Breast epithelium (tissue), 3 donors: Measurements from ENCODE around the gene TOB1.

Experiments
- POLR2A ChIP-seq: fragments of 450-650 bp; IDR thresholded peaks from one replicate; pipeline ENCODE4 v1.6.1; 2016; ENCODE audit warnings: antibody characterized with exemption, mild to moderate bottlenecking, moderate library complexity
- POLR2AphosphoS5 ChIP-seq, 3 donors: sonication (generic); formaldehyde crosslinking; IDR thresholded peaks; one replicate each; pipeline ENCODE4 v1.6.1; 2017; ENCODE audit warnings: antibody characterized with exemption in 3 of 3
- TF ChIP-seq, protein P1 (sequence below), 3 donors: fragments of 450-650 bp; IDR thresholded peaks; one replicate each; pipeline ENCODE4 v1.5.1; 2016 to 2017; ENCODE audit warnings: antibody characterized with exemption in 3 of 3, mild to moderate bottlenecking in 3 of 3, moderate library complexity in 3 of 3

DNA sequence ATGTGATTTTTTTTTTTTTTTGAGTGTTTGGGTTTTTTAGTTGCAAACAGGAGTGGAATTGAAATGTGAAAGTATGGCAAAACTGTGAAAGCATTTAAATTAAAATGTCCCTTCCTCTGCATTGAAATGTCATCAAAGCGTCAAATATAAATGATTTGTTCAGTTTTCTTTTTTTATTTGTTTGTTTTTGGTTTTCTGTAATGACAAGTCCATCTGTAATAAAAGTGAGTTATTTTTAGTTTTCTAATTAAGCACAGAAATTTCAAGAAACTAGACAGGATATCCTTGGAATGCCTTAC, 1.9 kb upstream of the TOB1 start:
- TF ChIP-seq, protein P1, sequence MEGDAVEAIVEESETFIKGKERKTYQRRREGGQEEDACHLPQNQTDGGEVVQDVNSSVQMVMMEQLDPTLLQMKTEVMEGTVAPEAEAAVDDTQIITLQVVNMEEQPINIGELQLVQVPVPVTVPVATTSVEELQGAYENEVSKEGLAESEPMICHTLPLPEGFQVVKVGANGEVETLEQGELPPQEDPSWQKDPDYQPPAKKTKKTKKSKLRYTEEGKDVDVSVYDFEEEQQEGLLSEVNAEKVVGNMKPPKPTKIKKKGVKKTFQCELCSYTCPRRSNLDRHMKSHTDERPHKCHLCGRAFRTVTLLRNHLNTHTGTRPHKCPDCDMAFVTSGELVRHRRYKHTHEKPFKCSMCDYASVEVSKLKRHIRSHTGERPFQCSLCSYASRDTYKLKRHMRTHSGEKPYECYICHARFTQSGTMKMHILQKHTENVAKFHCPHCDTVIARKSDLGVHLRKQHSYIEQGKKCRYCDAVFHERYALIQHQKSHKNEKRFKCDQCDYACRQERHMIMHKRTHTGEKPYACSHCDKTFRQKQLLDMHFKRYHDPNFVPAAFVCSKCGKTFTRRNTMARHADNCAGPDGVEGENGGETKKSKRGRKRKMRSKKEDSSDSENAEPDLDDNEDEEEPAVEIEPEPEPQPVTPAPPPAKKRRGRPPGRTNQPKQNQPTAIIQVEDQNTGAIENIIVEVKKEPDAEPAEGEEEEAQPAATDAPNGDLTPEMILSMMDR (IDR thresholded peaks at IDR 0.05), result no peak
- TF ChIP-seq POLR2A (no peak), POLR2AphosphoS5 (IDR thresholded peaks at IDR 0.05) (no peak)
